ENCODE data around the gene TOMM6.

DNA sequence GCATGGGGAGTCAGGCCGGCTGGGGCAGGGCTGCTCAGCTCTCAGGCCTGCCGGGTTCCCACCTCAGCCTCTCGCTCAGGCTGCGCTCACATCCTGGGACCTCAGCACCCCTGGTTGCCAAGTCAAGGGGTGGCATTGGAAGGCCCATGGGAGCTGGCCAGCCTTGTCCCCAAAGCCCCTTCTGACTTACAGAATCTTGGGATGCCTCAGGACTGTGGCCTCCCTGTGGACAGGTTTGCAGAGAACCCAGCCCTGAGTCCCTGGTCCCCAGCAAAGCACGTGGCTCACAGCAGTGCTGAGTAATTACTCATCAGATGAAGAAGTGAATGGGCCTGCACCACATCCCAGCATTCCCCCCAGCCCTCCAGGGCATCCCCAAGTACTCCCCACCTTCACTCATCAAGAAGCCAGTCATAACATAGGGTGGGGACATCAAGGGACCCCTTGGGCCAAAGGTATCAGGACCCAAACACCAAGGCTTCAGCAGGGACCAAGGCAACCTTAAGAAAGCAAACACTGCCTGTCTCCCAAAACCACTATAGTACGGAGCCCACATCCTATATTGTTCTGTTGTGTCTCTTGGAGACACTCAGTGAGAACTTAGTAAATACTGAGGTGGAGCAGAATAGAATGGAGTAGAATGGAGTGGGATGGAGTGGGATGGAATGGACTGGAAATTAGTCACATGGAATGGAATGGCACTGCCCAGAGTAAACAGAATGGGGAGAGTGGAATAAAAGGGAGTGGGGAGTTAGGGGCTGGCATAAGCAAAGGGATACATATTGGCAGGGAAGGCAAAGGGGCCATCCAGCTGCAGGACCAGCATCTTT, 43.9 kb upstream of the TOMM6 start:
- TF ChIP-seq CTCF (IDR thresholded peaks at IDR 0.05) (no peak), ZFX (IDR thresholded peaks at IDR 0.05; ENCODE audit: borderline replicate concordance) (no peak)

Data from 22Rv1 (cell line).